ENCODE results near the gene AMPD2.

Gene AMPD2

GRCh38 chr1:109630081-109630897 is 10.7 kb downstream of the AMPD2 start:
- DNase-seq (ENCODE audit: low read depth in 2 of 2), result peak in 1 of 2 donors; percentile 28

- no peak for DNase-seq (ENCODE audit: low read depth in 2 of 2)
Measured at GRCh38 chr1:109630898-109631512, 11.4 kb downstream of the AMPD2 start.

GRCh38 chr1:109631513-109632505 is 12.2 kb downstream of the AMPD2 start:
- DNase-seq (ENCODE audit: low read depth in 2 of 2), result no peak

GRCh38 chr1:109632671-109633346 is 13.2 kb downstream of the AMPD2 start:
- DNase-seq (ENCODE audit: low read depth in 2 of 2), result no peak

- no peak for DNase-seq (ENCODE audit: low read depth in 2 of 2)
Measured at GRCh38 chr1:109634292-109634691, 14.7 kb downstream of the AMPD2 start.

- no peak for DNase-seq (ENCODE audit: low read depth in 2 of 2)
Measured at GRCh38 chr1:109634771-109635750, 15.4 kb downstream of the AMPD2 start.

- no peak for DNase-seq (ENCODE audit: low read depth in 2 of 2)
Measured at GRCh38 chr1:109635862-109636200, 16.2 kb downstream of the AMPD2 start.

GRCh38 chr1:109636201-109636952 is 16.7 kb downstream of the AMPD2 start:
- no peak for DNase-seq (ENCODE audit: low read depth in 2 of 2)

GRCh38 chr1:109637446-109637845 is 17.8 kb downstream of the AMPD2 start:
- DNase-seq (ENCODE audit: low read depth in 2 of 2), result no peak

GRCh38 chr1:109639063-109639840 is 19.6 kb downstream of the AMPD2 start:
- DNase-seq (ENCODE audit: low read depth in 2 of 2), result no peak

GRCh38 chr1:109639841-109640184 is 20.2 kb downstream of the AMPD2 start:
- no peak for DNase-seq (ENCODE audit: low read depth in 2 of 2)

GRCh38 chr1:109640285-109640865 is 20.7 kb downstream of the AMPD2 start:
- DNase-seq (ENCODE audit: low read depth in 2 of 2), result peak; percentile 73 to 94

- no peak for DNase-seq (ENCODE audit: low read depth in 2 of 2)
Measured at GRCh38 chr1:109641078-109641740, 21.6 kb downstream of the AMPD2 start.

- no peak for DNase-seq (ENCODE audit: low read depth in 2 of 2)
Measured at GRCh38 chr1:109641861-109642260, 22.2 kb downstream of the AMPD2 start.

- no peak for DNase-seq (ENCODE audit: low read depth in 2 of 2)
Measured at GRCh38 chr1:109642626-109643025, 23.0 kb downstream of the AMPD2 start.

GRCh38 chr1:109643385-109644230 is 24.0 kb downstream of the AMPD2 start:
- peak; percentile 78 to 86 for DNase-seq (ENCODE audit: low read depth in 2 of 2)

- DNase-seq (ENCODE audit: low read depth in 2 of 2), result no peak
Measured at GRCh38 chr1:109644670-109645069, 25.0 kb downstream of the AMPD2 start.
